ENCODE measurements around the gene SLC23A2. TPM values are rescaled to one million over a fixed set of nuclear protein-coding genes. Genes with fewer than 3 reads are reported as not detected.

Gene SLC23A2
- total RNA-seq, 1 experiment from 2014 or later = 37.3 TPM

- Histone ChIP-seq H3K27me3 (replicated peaks; ENCODE audit: control insufficient read depth, insufficient read depth, low read length) (no peaks in the 10 kb centered on the region), H3K4me1 (no peaks in the 10 kb centered on the region), H3K9me3 (no peaks in the 10 kb centered on the region), H3K4me3 (ENCODE audit: low read depth, low read length) (no peak overlapping the region), H3K36me3 (ENCODE audit: control insufficient read depth, insufficient read depth, low read length) (no peaks in the 10 kb centered on the region)
- no peaks in the 10 kb centered on the region for H3K27me3 Mint-ChIP-seq (ENCODE audit: insufficient read depth, unreplicated experiment)
- no peak overlapping the region for H3K27ac Mint-ChIP-seq (ENCODE audit: unreplicated experiment)
- ChIA-PET CTCF (no interaction called here), POLR2A (no interaction called here)
- H3K36me3 Mint-ChIP-seq (ENCODE audit: insufficient read depth, unreplicated experiment) = peaks cover 4% of the 10 kb centered on the region
- intact Hi-C loops (cut with micrococcal nuclease; ENCODE audit: unreplicated experiment) = no loop called here
- no peak for DNase-seq
- no TSS peak for BruUV-seq (replicated peaks)
- no peak overlapping the region for H3K4me3 Mint-ChIP-seq (ENCODE audit: unreplicated experiment)
- H3K9me3 Mint-ChIP-seq (ENCODE audit: unreplicated experiment) = no peaks in the 10 kb centered on the region
- H3K4me1 Mint-ChIP-seq (ENCODE audit: low read depth, unreplicated experiment) = no peaks in the 10 kb centered on the region
- TF ChIP-seq, protein P1, sequence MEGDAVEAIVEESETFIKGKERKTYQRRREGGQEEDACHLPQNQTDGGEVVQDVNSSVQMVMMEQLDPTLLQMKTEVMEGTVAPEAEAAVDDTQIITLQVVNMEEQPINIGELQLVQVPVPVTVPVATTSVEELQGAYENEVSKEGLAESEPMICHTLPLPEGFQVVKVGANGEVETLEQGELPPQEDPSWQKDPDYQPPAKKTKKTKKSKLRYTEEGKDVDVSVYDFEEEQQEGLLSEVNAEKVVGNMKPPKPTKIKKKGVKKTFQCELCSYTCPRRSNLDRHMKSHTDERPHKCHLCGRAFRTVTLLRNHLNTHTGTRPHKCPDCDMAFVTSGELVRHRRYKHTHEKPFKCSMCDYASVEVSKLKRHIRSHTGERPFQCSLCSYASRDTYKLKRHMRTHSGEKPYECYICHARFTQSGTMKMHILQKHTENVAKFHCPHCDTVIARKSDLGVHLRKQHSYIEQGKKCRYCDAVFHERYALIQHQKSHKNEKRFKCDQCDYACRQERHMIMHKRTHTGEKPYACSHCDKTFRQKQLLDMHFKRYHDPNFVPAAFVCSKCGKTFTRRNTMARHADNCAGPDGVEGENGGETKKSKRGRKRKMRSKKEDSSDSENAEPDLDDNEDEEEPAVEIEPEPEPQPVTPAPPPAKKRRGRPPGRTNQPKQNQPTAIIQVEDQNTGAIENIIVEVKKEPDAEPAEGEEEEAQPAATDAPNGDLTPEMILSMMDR (IDR thresholded peaks at IDR 0.05; ENCODE audit: insufficient read depth in 1 of 2, low read depth in 1 of 2, low read length in 1 of 2, severe bottlenecking in 1 of 2, unreplicated experiment in 1 of 2) = no peak
Measured at GRCh38 chr20:4808872-4809271, 192.4 kb downstream of the SLC23A2 start.

DNA sequence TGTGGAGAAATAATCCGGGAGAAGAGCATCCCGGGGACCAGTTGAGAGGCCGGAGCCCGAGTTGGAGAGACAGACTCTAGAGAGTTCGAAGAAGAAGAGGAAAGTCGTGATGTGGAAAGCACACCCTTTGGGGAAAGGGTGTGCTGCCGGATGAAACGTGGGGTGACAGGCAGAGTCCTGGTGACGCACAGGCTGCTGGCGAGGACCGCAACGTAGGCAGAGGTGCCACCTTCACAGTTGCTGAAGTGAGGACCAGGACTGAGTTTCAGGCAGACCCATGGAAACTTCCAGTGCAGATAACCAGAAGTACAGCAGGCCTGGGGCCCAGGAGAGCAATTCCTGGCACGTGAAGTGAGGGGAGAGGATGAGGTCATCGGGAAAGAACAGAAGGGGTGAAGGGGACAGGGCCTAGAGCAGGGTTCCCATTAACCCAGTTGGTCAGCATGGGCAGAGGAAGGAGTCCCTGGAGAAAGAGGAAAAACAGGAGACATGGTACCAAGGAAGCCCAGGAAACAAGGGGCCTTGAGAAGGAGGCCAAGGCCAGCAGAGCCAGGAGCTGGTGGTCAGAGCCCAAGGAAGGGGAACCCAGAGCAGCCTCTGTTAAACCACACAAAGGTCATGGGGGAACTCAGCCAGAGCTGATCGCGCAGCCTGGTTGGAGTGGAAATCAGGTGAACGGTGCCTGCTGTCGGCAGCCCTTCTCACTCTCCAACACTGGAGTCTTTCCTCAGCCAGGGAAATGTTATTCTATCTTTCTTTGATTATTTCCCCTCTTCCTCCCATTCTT is 195.5 kb downstream of the SLC23A2 start:
- no peaks in the 10 kb centered on the region for H3K4me1 Mint-ChIP-seq (ENCODE audit: low read depth, unreplicated experiment)
- ChIA-PET POLR2A (no interaction called here), CTCF (no interaction called here)
- no peaks in the 10 kb centered on the region for H3K9me3 ChIP-seq
- no peaks in the 10 kb centered on the region for H3K4me1 ChIP-seq
- no peak overlapping the region for H3K27ac Mint-ChIP-seq (ENCODE audit: unreplicated experiment)
- no peaks in the 10 kb centered on the region for H3K27me3 ChIP-seq (replicated peaks; ENCODE audit: control insufficient read depth, insufficient read depth, low read length)
- H3K4me3 ChIP-seq (ENCODE audit: low read depth, low read length) = no peak overlapping the region
- H3K4me3 Mint-ChIP-seq (ENCODE audit: unreplicated experiment) = no peak overlapping the region
- intact Hi-C loops (cut with micrococcal nuclease; ENCODE audit: unreplicated experiment) = no loop called here
- DNase-seq = no peak
- no peaks in the 10 kb centered on the region for H3K36me3 ChIP-seq (ENCODE audit: control insufficient read depth, insufficient read depth, low read length)
- peaks cover 4% of the 10 kb centered on the region for H3K36me3 Mint-ChIP-seq (ENCODE audit: insufficient read depth, unreplicated experiment)
- TF ChIP-seq, protein P1 (IDR thresholded peaks at IDR 0.05; ENCODE audit: insufficient read depth in 1 of 2, low read depth in 1 of 2, low read length in 1 of 2, severe bottlenecking in 1 of 2, unreplicated experiment in 1 of 2) = no peak
- no peaks in the 10 kb centered on the region for H3K9me3 Mint-ChIP-seq (ENCODE audit: unreplicated experiment)
- H3K27me3 Mint-ChIP-seq (ENCODE audit: insufficient read depth, unreplicated experiment) = no peaks in the 10 kb centered on the region
- no TSS peak for BruUV-seq (replicated peaks)

DNA sequence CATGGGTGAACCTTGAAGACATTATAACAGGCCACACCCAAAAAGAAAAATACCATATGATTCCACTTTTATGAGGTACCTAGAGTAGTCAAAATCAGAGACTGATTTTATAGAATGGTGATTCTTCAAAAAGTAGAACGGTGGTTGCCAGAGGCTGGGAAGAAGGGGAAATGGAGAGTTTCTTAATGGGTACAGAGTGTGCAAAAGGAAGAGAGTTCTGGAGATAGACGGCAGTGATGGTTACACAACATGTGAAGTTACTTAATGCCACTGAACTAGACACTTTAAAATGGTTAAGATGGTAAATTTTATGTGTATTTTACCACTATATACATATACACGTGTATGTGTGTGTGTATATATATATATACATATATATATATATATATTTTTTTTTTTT is 198.8 kb downstream of the SLC23A2 start:
- DNase-seq = no peak
- Mint-ChIP-seq H3K27me3 (ENCODE audit: insufficient read depth, unreplicated experiment) (no peaks in the 10 kb centered on the region), H3K36me3 (ENCODE audit: insufficient read depth, unreplicated experiment) (no peaks in the 10 kb centered on the region), H3K4me1 (ENCODE audit: low read depth, unreplicated experiment) (no peaks in the 10 kb centered on the region), H3K9me3 (ENCODE audit: unreplicated experiment) (no peaks in the 10 kb centered on the region), H3K27ac (ENCODE audit: unreplicated experiment) (no peak overlapping the region), H3K4me3 (ENCODE audit: unreplicated experiment) (no peak overlapping the region)
- ChIA-PET CTCF (no interaction called here), POLR2A (no interaction called here)
- Histone ChIP-seq H3K36me3 (ENCODE audit: control insufficient read depth, insufficient read depth, low read length) (no peaks in the 10 kb centered on the region), H3K9me3 (peaks cover 6% of the 10 kb centered on the region; the same call in 1 of the 2 replicates), H3K4me3 (ENCODE audit: low read depth, low read length) (no peak overlapping the region), H3K4me1 (no peaks in the 10 kb centered on the region), H3K27me3 (replicated peaks; ENCODE audit: control insufficient read depth, insufficient read depth, low read length) (no peaks in the 10 kb centered on the region)
- TF ChIP-seq, protein P1 (IDR thresholded peaks at IDR 0.05; ENCODE audit: insufficient read depth in 1 of 2, low read depth in 1 of 2, low read length in 1 of 2, severe bottlenecking in 1 of 2, unreplicated experiment in 1 of 2) = no peak
- intact Hi-C loops (cut with micrococcal nuclease; ENCODE audit: unreplicated experiment) = no loop called here
- no TSS peak for BruUV-seq (replicated peaks)

Other genes starting within 250 kb of the SLC23A2 start
- 3.4 and 3.5 TPM in 2 replicates for gene RASSF2, start 177.9 kb downstream of the SLC23A2 start, total RNA-seq (2022)
- gene TMEM230, start 111.6 kb upstream of the SLC23A2 start, total RNA-seq (2022) = 120 and 129 TPM in 2 replicates
- 233 and 258 TPM in 2 replicates for gene PCNA, start 118.4 kb upstream of the SLC23A2 start, total RNA-seq (2022)
- 46.7 and 53.8 TPM in 2 replicates for gene CDS2, start 125.5 kb upstream of the SLC23A2 start, total RNA-seq (2022)